Measurements from ENCODE around the gene KIF5A. TPM values are rescaled to one million over a fixed set of nuclear protein-coding genes. Genes with fewer than 3 reads are reported as not detected.

The KIF5A gene
- total and polyA plus RNA-seq, 2 of the 13 experiments (the other 11 are each of a cell fraction or from before 2014, with no cell fraction given): 1.6 to 11.9 TPM

GRCh38 chr12:57590864-57591781 is 41.3 kb downstream of the KIF5A start, which contains the start of gene PIP4K2C (continued):
- no peak for TF ChIP-seq NFKBIZ (CRISPR knock-in tag; IDR thresholded peaks at IDR 0.05)
- TF ChIP-seq JARID2 (CRISPR knock-in tag; IDR thresholded peaks at IDR 0.05; ENCODE audit: insufficient replicate concordance): no peak
- TF ChIP-seq HOXA3 (CRISPR knock-in tag; IDR thresholded peaks at IDR 0.05): no peak
- TF ChIP-seq, protein P1, sequence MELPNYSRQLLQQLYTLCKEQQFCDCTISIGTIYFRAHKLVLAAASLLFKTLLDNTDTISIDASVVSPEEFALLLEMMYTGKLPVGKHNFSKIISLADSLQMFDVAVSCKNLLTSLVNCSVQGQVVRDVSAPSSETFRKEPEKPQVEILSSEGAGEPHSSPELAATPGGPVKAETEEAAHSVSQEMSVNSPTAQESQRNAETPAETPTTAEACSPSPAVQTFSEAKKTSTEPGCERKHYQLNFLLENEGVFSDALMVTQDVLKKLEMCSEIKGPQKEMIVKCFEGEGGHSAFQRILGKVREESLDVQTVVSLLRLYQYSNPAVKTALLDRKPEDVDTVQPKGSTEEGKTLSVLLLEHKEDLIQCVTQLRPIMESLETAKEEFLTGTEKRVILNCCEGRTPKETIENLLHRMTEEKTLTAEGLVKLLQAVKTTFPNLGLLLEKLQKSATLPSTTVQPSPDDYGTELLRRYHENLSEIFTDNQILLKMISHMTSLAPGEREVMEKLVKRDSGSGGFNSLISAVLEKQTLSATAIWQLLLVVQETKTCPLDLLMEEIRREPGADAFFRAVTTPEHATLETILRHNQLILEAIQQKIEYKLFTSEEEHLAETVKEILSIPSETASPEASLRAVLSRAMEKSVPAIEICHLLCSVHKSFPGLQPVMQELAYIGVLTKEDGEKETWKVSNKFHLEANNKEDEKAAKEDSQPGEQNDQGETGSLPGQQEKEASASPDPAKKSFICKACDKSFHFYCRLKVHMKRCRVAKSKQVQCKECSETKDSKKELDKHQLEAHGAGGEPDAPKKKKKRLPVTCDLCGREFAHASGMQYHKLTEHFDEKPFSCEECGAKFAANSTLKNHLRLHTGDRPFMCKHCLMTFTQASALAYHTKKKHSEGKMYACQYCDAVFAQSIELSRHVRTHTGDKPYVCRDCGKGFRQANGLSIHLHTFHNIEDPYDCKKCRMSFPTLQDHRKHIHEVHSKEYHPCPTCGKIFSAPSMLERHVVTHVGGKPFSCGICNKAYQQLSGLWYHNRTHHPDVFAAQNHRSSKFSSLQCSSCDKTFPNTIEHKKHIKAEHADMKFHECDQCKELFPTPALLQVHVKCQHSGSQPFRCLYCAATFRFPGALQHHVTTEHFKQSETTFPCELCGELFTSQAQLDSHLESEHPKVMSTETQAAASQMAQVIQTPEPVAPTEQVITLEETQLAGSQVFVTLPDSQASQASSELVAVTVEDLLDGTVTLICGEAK (IDR thresholded peaks at IDR 0.05): no peak
- TF ChIP-seq, protein P1 (CRISPR knock-in tag; IDR thresholded peaks at IDR 0.05): no peak
- TF ChIP-seq RBM22 (optimal IDR thresholded peaks at IDR 0.05; ENCODE audit: low read length): no peak
- TF ChIP-seq, protein P2, sequence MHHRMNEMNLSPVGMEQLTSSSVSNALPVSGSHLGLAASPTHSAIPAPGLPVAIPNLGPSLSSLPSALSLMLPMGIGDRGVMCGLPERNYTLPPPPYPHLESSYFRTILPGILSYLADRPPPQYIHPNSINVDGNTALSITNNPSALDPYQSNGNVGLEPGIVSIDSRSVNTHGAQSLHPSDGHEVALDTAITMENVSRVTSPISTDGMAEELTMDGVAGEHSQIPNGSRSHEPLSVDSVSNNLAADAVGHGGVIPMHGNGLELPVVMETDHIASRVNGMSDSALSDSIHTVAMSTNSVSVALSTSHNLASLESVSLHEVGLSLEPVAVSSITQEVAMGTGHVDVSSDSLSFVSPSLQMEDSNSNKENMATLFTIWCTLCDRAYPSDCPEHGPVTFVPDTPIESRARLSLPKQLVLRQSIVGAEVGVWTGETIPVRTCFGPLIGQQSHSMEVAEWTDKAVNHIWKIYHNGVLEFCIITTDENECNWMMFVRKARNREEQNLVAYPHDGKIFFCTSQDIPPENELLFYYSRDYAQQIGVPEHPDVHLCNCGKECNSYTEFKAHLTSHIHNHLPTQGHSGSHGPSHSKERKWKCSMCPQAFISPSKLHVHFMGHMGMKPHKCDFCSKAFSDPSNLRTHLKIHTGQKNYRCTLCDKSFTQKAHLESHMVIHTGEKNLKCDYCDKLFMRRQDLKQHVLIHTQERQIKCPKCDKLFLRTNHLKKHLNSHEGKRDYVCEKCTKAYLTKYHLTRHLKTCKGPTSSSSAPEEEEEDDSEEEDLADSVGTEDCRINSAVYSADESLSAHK (CRISPR knock-in tag; IDR thresholded peaks at IDR 0.05; ENCODE audit: borderline replicate concordance): no peak
- TF ChIP-seq STAT5B (CRISPR knock-in tag; IDR thresholded peaks at IDR 0.05): no peak
- TF ChIP-seq KDM5B (CRISPR knock-in tag; IDR thresholded peaks at IDR 0.05; ENCODE audit: borderline replicate concordance): peak; percentile 77
- no peak for TF ChIP-seq SMARCE1 (IDR thresholded peaks at IDR 0.05; ENCODE audit: borderline replicate concordance)
- no peak for TF ChIP-seq ZNF253 (CRISPR knock-in tag; IDR thresholded peaks at IDR 0.05; ENCODE audit: borderline replicate concordance)
- no peak for TF ChIP-seq HHEX (CRISPR knock-in tag; IDR thresholded peaks at IDR 0.05)
- TF ChIP-seq RBM39 (IDR thresholded peaks at IDR 0.05; ENCODE audit: low read depth, low read length, poor library complexity, severe bottlenecking): peak; percentile 71
- TF ChIP-seq SIN3A (IDR thresholded peaks at IDR 0.05; ENCODE audit: borderline replicate concordance, low read depth, low read length): peak; percentile 89
- TF ChIP-seq GPN1 (CRISPR knock-in tag; IDR thresholded peaks at IDR 0.05; ENCODE audit: borderline replicate concordance): no peak
- no peak for TF ChIP-seq PLRG1 (conservative IDR thresholded peaks at IDR 0.05)
- no peak for TF ChIP-seq NR3C1 (CRISPR knock-in tag; IDR thresholded peaks at IDR 0.05)
- TF ChIP-seq NFE2L1 (CRISPR knock-in tag; IDR thresholded peaks at IDR 0.05; ENCODE audit: borderline replicate concordance): no peak
- 0 out of 2 replicates have a peak, but pooled peaks have one; percentile 17 for TF ChIP-seq NCOA2 (CRISPR knock-in tag; IDR thresholded peaks at IDR 0.05)
